Measurements from ENCODE around the gene ZNF862.

Gene ZNF862

DNA sequence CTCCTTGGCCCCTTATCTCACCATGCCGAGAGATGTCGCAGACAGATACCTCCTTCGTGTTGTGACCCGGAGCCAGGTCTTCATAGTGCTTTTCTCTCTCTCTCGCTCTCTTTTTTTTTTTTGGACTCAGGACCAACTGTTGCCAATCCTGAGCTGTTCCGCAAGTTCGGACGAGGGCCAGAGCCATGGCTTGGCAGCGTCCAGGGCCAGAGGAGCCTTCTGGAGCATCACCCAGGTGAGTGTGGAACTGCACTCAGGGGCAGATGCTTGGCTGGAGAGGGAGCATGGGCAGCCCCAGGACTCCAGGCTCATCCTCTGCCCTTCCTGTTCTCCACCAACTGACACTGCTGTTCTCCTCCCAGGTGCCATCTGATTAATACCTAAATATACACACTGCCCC lies 7.8 kb downstream of the ZNF862 start:
- Histone ChIP-seq H3K36me3 (ENCODE audit: control insufficient read depth in 2 of 2, insufficient read depth in 2 of 2, low read length in 2 of 2) (peaks cover 32 to 37% of the 10 kb centered on the region in 2 donors), H3K9me3 (ENCODE audit: control insufficient read depth in 2 of 2, low read length in 2 of 2) (no peaks in the 10 kb centered on the region), H3K9ac (ENCODE audit: low read length in 2 of 2) (no peak overlapping the region), H3K27ac (ENCODE audit: low read length) (no peak overlapping the region), H3K4me1 (ENCODE audit: control insufficient read depth, insufficient read depth, low read length) (peaks cover 2% of the 10 kb centered on the region), H3K4me3 (ENCODE audit: low read length in 2 of 2) (no peak overlapping the region), H3K27me3 (ENCODE audit: control insufficient read depth in 1 of 2, insufficient read depth in 2 of 2, low read length in 2 of 2) (no peaks in the 10 kb centered on the region)

DNA sequence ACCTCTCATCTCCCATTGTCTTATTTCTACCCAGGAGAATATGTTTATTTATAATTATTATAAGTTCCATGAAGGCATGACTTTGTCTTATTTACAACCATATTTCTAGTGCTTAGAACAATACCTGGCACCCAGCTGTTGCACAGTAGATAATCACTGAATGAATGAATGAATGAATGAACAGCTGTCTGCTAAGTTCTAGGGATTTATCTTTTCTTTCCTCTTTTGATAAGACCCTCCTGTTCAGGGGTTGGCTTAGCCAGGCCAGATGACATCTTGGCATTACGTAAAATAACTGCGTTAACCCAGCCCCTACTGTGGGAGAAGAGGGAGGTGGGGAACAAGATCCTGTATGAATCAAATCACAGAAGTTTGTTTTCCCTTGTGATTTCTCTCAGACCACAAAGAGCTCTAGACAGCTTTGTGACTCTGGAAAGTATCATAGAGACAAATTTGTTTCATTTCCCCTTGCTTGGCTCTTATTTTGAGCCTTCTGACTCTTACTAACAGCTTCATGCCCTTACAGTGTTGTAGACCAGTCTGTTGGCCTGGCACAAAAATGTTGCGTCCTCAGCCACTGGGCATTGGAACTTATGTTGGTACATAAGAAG lies 8.4 kb downstream of the ZNF862 start:
- Histone ChIP-seq H3K4me1 (ENCODE audit: control insufficient read depth, insufficient read depth, low read length) (peaks cover 2% of the 10 kb centered on the region), H3K4me3 (ENCODE audit: low read length in 2 of 2) (no peak overlapping the region), H3K36me3 (ENCODE audit: control insufficient read depth in 2 of 2, insufficient read depth in 2 of 2, low read length in 2 of 2) (peaks cover 32 to 37% of the 10 kb centered on the region in 2 donors), H3K9ac (ENCODE audit: low read length in 2 of 2) (no peak overlapping the region), H3K27ac (ENCODE audit: low read length) (no peak overlapping the region), H3K27me3 (ENCODE audit: control insufficient read depth in 1 of 2, insufficient read depth in 2 of 2, low read length in 2 of 2) (no peaks in the 10 kb centered on the region), H3K9me3 (ENCODE audit: control insufficient read depth in 2 of 2, low read length in 2 of 2) (no peaks in the 10 kb centered on the region)

DNA sequence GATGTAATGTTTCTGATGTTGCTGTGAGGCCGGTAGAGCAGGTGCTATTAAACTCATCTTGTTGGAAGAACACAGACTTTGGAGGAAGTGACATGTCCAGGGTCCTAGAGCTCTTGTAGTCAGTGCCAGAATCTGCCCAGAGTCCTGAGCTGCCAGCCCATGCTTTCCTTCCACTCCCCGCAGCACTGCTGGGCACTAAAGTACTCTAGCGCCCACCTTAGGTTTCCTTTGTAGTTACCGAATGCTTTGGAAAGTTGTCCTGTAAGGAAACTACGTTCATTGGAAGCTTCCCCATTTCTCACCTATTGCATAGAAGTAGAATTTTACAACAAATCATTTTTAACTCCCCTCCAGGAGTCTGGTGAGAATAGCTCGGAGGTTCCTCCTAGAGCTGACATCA lies 11.0 kb downstream of the ZNF862 start:
- Histone ChIP-seq H3K9me3 (ENCODE audit: control insufficient read depth in 2 of 2, low read length in 2 of 2) (no peaks in the 10 kb centered on the region), H3K4me1 (ENCODE audit: control insufficient read depth, insufficient read depth, low read length) (peaks cover 2% of the 10 kb centered on the region), H3K36me3 (ENCODE audit: control insufficient read depth in 2 of 2, insufficient read depth in 2 of 2, low read length in 2 of 2) (peaks cover 39 to 40% of the 10 kb centered on the region in 2 donors), H3K9ac (ENCODE audit: low read length in 2 of 2) (no peak overlapping the region), H3K27me3 (ENCODE audit: control insufficient read depth in 1 of 2, insufficient read depth in 2 of 2, low read length in 2 of 2) (no peaks in the 10 kb centered on the region), H3K27ac (ENCODE audit: low read length) (no peak overlapping the region), H3K4me3 (ENCODE audit: low read length in 2 of 2) (no peak overlapping the region)

DNA sequence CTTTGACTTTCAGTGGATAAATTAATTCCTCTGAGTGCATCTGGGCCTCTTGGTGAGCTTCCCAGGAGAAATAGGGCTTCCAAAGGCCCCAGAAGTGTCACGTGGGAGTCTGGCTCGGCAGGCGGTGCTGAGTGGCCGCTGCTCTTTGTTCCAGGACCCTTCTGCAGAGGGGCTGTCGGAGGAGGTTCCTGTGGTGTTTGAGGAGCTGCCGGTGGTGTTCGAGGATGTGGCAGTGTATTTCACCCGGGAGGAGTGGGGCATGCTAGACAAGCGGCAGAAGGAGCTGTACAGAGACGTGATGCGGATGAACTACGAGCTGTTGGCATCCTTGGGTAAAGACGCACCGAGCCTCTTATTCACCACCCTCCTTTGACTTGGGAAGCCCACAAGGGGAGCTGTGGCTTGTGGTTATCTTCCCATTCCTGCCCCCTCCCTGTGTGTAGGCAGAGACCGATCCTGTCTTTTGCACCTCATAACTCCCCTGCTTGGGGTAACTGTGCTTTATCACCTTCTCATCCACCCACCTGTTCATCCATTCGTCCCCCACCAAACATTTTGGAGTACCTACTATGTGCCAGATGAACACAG lies 11.9 kb downstream of the ZNF862 start:
- H3K27ac ChIP-seq (ENCODE audit: low read length): no peak overlapping the region
- H3K4me3 ChIP-seq (ENCODE audit: low read length in 2 of 2): no peak overlapping the region
- no peaks in the 10 kb centered on the region for H3K27me3 ChIP-seq (ENCODE audit: control insufficient read depth in 1 of 2, insufficient read depth in 2 of 2, low read length in 2 of 2)
- H3K9me3 ChIP-seq (ENCODE audit: control insufficient read depth in 2 of 2, low read length in 2 of 2): no peaks in the 10 kb centered on the region
- H3K4me1 ChIP-seq (ENCODE audit: control insufficient read depth, insufficient read depth, low read length): peaks cover 9% of the 10 kb centered on the region
- no peak overlapping the region for H3K9ac ChIP-seq (ENCODE audit: low read length in 2 of 2)
- peaks cover 36 to 39% of the 10 kb centered on the region in 2 donors for H3K36me3 ChIP-seq (ENCODE audit: control insufficient read depth in 2 of 2, insufficient read depth in 2 of 2, low read length in 2 of 2)

DNA sequence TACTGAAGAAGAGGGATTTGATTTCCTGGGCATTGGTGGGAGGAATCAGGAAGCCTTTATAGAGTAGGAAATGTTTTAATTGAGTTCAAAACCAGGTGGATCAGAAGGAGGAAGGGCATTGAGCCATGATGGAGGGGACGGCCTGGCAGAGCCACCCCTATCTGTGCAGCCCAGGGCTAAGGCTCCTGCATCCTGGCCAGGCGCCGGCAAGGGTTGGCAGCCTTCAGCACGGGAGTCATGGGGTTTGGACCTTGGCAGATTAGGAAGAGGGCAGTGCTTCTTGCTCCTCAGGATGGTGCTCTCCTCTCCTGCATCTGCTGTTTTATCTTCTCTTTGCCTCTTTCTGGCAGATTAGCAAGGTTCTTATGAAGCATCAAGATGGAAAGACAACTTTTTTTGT lies 12.5 kb downstream of the ZNF862 start:
- peaks cover 11% of the 10 kb centered on the region for H3K4me1 ChIP-seq (ENCODE audit: control insufficient read depth, insufficient read depth, low read length)
- peaks cover 34 to 36% of the 10 kb centered on the region in 2 donors for H3K36me3 ChIP-seq (ENCODE audit: control insufficient read depth in 2 of 2, insufficient read depth in 2 of 2, low read length in 2 of 2)

DNA sequence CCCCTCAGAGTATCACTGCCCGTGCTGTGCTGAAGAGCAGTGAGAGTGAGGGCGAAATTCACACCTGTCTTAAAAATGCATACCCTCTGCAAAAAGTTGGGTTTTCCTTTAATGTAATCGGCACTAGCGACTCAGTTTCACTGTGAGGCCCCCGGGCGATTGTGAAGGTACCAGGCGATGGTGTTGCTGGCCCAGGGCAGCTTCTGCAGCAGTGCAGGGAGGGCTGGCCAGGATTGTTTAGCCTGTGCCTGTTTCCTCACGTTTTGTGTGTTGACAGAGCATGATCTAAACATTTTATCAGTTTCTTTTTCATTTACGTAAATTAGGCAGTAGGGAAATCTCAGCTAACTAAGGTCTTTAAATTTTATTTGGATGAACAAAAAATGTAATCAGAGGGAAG lies 13.3 kb downstream of the ZNF862 start:
- H3K9ac ChIP-seq (ENCODE audit: low read length in 2 of 2): no peak overlapping the region
- no peaks in the 10 kb centered on the region for H3K27me3 ChIP-seq (ENCODE audit: control insufficient read depth in 1 of 2, insufficient read depth in 2 of 2, low read length in 2 of 2)

More for the DNA sequence above, 12.5 kb downstream of the ZNF862 start:
- Histone ChIP-seq H3K9ac (ENCODE audit: low read length in 2 of 2) (no peak overlapping the region), H3K27me3 (ENCODE audit: control insufficient read depth in 1 of 2, insufficient read depth in 2 of 2, low read length in 2 of 2) (no peaks in the 10 kb centered on the region), H3K4me3 (ENCODE audit: low read length in 2 of 2) (no peak overlapping the region), H3K27ac (ENCODE audit: low read length) (no peak overlapping the region), H3K9me3 (ENCODE audit: control insufficient read depth in 2 of 2, low read length in 2 of 2) (no peaks in the 10 kb centered on the region)

DNA sequence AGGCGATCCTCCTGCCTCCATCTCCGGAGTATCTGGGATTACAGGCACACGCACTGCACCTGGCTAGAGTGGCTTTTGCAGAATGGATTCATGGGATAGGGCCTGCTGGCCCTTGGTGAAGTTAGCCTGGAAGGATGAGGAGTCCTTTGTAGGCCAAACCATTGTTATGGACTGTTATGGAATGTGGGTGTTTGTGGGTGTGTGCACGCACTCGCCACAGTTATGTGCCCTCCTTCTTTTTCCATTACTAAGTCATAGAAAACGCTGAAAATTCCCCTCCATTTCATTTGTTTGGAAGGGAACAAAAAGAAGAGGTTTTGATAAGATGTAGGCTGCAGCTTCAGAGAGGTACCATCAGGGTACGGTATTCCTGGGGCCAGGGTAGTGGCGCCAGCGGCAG lies 15.0 kb downstream of the ZNF862 start:
- H3K36me3 ChIP-seq (ENCODE audit: control insufficient read depth in 2 of 2, insufficient read depth in 2 of 2, low read length in 2 of 2): peaks cover 16 to 22% of the 10 kb centered on the region in 2 donors
- H3K4me1 ChIP-seq (ENCODE audit: control insufficient read depth, insufficient read depth, low read length): peaks cover 13% of the 10 kb centered on the region
- no peaks in the 10 kb centered on the region for H3K27me3 ChIP-seq (ENCODE audit: control insufficient read depth in 1 of 2, insufficient read depth in 2 of 2, low read length in 2 of 2)

More for the DNA sequence above, 13.3 kb downstream of the ZNF862 start:
- Histone ChIP-seq H3K36me3 (ENCODE audit: control insufficient read depth in 2 of 2, insufficient read depth in 2 of 2, low read length in 2 of 2) (peaks cover 30% of the 10 kb centered on the region in 2 donors), H3K4me3 (ENCODE audit: low read length in 2 of 2) (no peak overlapping the region), H3K9me3 (ENCODE audit: control insufficient read depth in 2 of 2, low read length in 2 of 2) (no peaks in the 10 kb centered on the region), H3K27ac (ENCODE audit: low read length) (no peak overlapping the region), H3K4me1 (ENCODE audit: control insufficient read depth, insufficient read depth, low read length) (peaks cover 13% of the 10 kb centered on the region)

DNA sequence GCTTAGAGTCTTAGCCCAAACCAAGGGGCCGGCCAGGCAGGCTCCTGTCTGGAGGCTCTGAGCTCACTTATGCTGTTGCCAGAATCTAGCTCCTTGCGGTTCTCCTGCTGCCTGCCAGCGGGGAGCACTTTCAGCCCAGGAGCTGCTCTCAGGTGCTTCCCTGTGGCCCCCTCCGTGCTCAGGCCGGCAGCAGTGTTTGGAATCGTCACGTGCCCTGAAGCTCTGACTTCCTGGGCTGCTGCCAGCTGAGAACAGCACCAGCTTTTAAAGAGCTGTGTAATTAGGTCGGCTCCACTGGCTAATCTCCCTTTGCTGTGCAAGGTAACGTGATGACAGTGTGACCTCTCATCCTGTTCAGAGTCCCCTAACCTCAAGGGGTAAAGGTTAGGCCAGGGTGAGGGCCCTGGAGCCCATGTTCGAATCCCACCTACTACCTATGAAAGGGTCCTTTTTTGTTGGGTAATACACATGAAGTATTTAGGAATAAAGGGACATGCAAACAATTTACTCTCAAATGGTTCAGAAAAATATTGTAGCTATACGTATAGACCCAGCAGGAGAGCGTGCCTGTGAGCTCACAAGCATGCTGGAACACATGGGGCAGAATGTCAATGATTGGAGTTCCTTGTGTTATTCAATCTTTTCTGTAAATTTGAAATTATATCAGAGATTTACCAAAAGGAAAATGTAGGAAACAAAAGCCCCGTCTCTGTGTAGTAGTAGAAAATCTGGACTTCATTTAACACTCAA lies 16.6 kb downstream of the ZNF862 start:
- H3K4me1 ChIP-seq (ENCODE audit: control insufficient read depth, insufficient read depth, low read length): peaks cover 13% of the 10 kb centered on the region
- no peaks in the 10 kb centered on the region for H3K9me3 ChIP-seq (ENCODE audit: control insufficient read depth in 2 of 2, low read length in 2 of 2)
- H3K4me3 ChIP-seq (ENCODE audit: low read length in 2 of 2): no peak overlapping the region
- H3K36me3 ChIP-seq (ENCODE audit: control insufficient read depth in 2 of 2, insufficient read depth in 2 of 2, low read length in 2 of 2): peaks cover 8 to 28% of the 10 kb centered on the region in 2 donors
- peak overlapping the region in 1 of 2 donors; percentile 21 for H3K9ac ChIP-seq (ENCODE audit: low read length in 2 of 2)
- no peaks in the 10 kb centered on the region for H3K27me3 ChIP-seq (ENCODE audit: control insufficient read depth in 1 of 2, insufficient read depth in 2 of 2, low read length in 2 of 2)
- no peak overlapping the region for H3K27ac ChIP-seq (ENCODE audit: low read length)

More for the DNA sequence above, 15.0 kb downstream of the ZNF862 start:
- Histone ChIP-seq H3K4me3 (ENCODE audit: low read length in 2 of 2) (no peak overlapping the region), H3K9ac (ENCODE audit: low read length in 2 of 2) (no peak overlapping the region), H3K9me3 (ENCODE audit: control insufficient read depth in 2 of 2, low read length in 2 of 2) (no peaks in the 10 kb centered on the region), H3K27ac (ENCODE audit: low read length) (no peak overlapping the region)

DNA sequence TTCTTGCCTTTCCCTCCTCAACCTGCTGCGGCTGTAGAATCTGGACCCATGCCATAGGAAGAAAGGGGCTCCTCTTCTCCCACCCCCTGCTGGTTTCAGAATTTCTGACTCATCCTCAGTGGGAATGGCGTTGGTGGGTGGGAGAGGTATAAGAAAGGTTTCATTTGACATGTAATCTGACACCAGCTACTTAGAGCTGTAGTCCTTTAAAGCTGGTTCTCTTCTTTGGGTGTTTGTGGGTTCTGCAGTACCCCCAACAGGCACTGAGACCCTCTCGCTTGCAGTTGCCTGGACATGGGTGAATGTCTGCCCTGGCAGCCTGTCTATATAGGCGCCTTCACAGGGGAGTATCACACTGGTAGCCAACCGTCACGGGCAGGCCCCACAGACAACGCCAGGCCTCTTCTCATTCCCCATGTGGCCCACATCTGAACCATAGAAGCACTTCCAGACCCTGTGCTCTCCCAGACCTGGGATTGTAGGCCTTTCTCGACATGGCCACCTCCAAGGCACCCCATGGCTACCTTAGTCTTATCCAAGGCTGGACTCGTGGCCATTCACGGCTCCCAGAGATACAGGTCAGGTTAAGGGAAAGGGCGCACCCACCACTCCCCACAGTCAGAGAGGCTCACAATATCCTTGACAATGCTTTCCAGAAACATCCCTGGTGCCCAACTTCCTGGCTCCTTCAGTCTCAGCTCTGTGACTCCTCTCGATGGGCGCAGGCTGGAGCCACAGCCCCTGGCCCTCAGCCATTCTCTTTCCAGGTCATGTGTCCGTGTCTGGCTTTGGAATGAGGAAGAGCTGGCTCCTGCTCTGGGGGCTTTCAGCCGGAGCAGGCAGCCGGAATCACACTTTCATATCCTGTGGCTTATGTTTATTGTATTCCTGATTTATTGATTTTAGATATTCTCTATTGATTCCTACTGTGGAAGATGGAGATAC lies 17.5 kb downstream of the ZNF862 start:
- Histone ChIP-seq H3K27ac (ENCODE audit: low read length) (no peak overlapping the region), H3K36me3 (ENCODE audit: control insufficient read depth in 2 of 2, insufficient read depth in 2 of 2, low read length in 2 of 2) (peaks cover 12 to 29% of the 10 kb centered on the region in 2 donors), H3K9ac (ENCODE audit: low read length in 2 of 2) (no peak overlapping the region), H3K4me1 (ENCODE audit: control insufficient read depth, insufficient read depth, low read length) (peaks cover 13% of the 10 kb centered on the region), H3K9me3 (ENCODE audit: control insufficient read depth in 2 of 2, low read length in 2 of 2) (no peaks in the 10 kb centered on the region), H3K27me3 (ENCODE audit: control insufficient read depth in 1 of 2, insufficient read depth in 2 of 2, low read length in 2 of 2) (no peaks in the 10 kb centered on the region), H3K4me3 (ENCODE audit: low read length in 2 of 2) (no peak overlapping the region)

DNA sequence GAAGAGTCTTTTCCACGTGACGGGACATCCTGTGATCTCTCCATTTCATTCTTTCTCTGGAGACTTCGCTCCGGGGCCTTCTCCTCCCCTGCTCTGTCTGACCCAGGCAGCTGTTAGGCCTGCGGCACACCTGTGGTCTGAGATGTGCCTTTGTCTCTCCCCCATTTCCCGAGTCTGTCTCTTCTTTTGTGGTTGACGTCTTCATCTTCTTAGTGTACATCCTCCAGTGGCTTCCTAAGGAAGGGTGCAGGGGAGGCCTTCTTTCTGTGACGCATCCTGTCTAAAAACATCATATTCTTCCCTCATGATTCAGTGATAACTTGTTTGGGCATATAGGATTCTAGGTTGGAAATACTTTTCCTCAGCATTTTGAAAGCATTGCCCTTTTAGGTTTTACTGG lies 18.4 kb downstream of the ZNF862 start:
- Histone ChIP-seq H3K9ac (ENCODE audit: low read length in 2 of 2) (peak overlapping the region in 1 of 2 donors; percentile 5), H3K36me3 (ENCODE audit: control insufficient read depth in 2 of 2, insufficient read depth in 2 of 2, low read length in 2 of 2) (peaks cover 20 to 32% of the 10 kb centered on the region in 2 donors), H3K27ac (ENCODE audit: low read length) (no peak overlapping the region), H3K27me3 (ENCODE audit: control insufficient read depth in 1 of 2, insufficient read depth in 2 of 2, low read length in 2 of 2) (no peaks in the 10 kb centered on the region), H3K4me1 (ENCODE audit: control insufficient read depth, insufficient read depth, low read length) (peaks cover 13% of the 10 kb centered on the region), H3K4me3 (ENCODE audit: low read length in 2 of 2) (no peak overlapping the region), H3K9me3 (ENCODE audit: control insufficient read depth in 2 of 2, low read length in 2 of 2) (no peaks in the 10 kb centered on the region)
